ENCODE data around the gene TAAR2. TPM values are rescaled to one million over a fixed set of nuclear protein-coding genes. Genes with fewer than 3 reads are reported as not detected.

The TAAR2 gene
- total RNA-seq (not detected), polyA plus RNA-seq (ENCODE audit: insufficient read length in 2 of 2) (not detected)
- long read RNA-seq, donor 1 = 0 reads
- long read RNA-seq, donor 2 = 0 reads
- long read RNA-seq, donor 3 = 0 reads
- long read RNA-seq, donor 4 = 0 reads

GRCh38 chr6:132624175-132624574, at the start of gene TAAR2:
TAAR2 (minus strand) TSS chr6:132624275; CDS start chr6:132624275, 0 bp downstream.
- Histone ChIP-seq H3K27me3 (ENCODE audit: control insufficient read depth, insufficient read depth, low read length) (no peaks in the 10 kb centered on the region), H3K4me1 (ENCODE audit: control insufficient read depth, insufficient read depth, low read length) (no peaks in the 10 kb centered on the region), H3K27ac (ENCODE audit: low read depth, low read length) (no peak within 1 kb of the TSS), H3K9me3 (ENCODE audit: control insufficient read depth, insufficient read depth, low read length) (peaks cover 2% of the 10 kb centered on the region), H3K4me3 (ENCODE audit: low read depth, low read length) (no peak within 1 kb of the TSS), H3K36me3 (ENCODE audit: control insufficient read depth, insufficient read depth, low read length) (no peaks in the 10 kb centered on the region)
- no peak for DNase-seq (ENCODE audit: low read depth in 4 of 6, low spot score in 6 of 6)
- whole genome bisulfite sequencing (ENCODE audit: insufficient coverage) = 95% methylated on average over 6 of the region's 6 CpGs

- DNase-seq (ENCODE audit: low read depth in 4 of 6, low spot score in 6 of 6) = no peak
- no peak overlapping the region for H3K4me3 ChIP-seq (ENCODE audit: low read depth, low read length)
- H3K4me1 ChIP-seq (ENCODE audit: control insufficient read depth, insufficient read depth, low read length) = no peaks in the 10 kb centered on the region
- no peaks in the 10 kb centered on the region for H3K36me3 ChIP-seq (ENCODE audit: control insufficient read depth, insufficient read depth, low read length)
- no peak overlapping the region for H3K27ac ChIP-seq (ENCODE audit: low read depth, low read length)
- no peaks in the 10 kb centered on the region for H3K9me3 ChIP-seq (ENCODE audit: control insufficient read depth, insufficient read depth, low read length)
- no CpG with 5 or more reads among the region's 10 CpGs for WGBS (ENCODE audit: insufficient coverage)
- no peaks in the 10 kb centered on the region for H3K27me3 ChIP-seq (ENCODE audit: control insufficient read depth, insufficient read depth, low read length)
These were observed 49.5 kb upstream of the TAAR2 start for GRCh38 chr6:132673376-132674094.

GRCh38 chr6:132671295-132671694, 47.2 kb upstream of the TAAR2 start:
- no peak overlapping the region for H3K4me3 ChIP-seq (ENCODE audit: low read depth, low read length)
- no peaks in the 10 kb centered on the region for H3K27me3 ChIP-seq (ENCODE audit: control insufficient read depth, insufficient read depth, low read length)
- DNase-seq (ENCODE audit: low read depth in 4 of 6, low spot score in 6 of 6) = no peak
- H3K4me1 ChIP-seq (ENCODE audit: control insufficient read depth, insufficient read depth, low read length) = no peaks in the 10 kb centered on the region
- H3K9me3 ChIP-seq (ENCODE audit: control insufficient read depth, insufficient read depth, low read length) = no peaks in the 10 kb centered on the region
- whole genome bisulfite sequencing (ENCODE audit: insufficient coverage) = no CpG with 5 or more reads among the region's 1 CpG
- H3K27ac ChIP-seq (ENCODE audit: low read depth, low read length) = no peak overlapping the region
- H3K36me3 ChIP-seq (ENCODE audit: control insufficient read depth, insufficient read depth, low read length) = no peaks in the 10 kb centered on the region

- Histone ChIP-seq H3K9me3 (ENCODE audit: control insufficient read depth, insufficient read depth, low read length) (no peaks in the 10 kb centered on the region), H3K27ac (ENCODE audit: low read depth, low read length) (no peak overlapping the region), H3K4me3 (ENCODE audit: low read depth, low read length) (no peak overlapping the region), H3K27me3 (ENCODE audit: control insufficient read depth, insufficient read depth, low read length) (no peaks in the 10 kb centered on the region), H3K36me3 (ENCODE audit: control insufficient read depth, insufficient read depth, low read length) (no peaks in the 10 kb centered on the region), H3K4me1 (ENCODE audit: control insufficient read depth, insufficient read depth, low read length) (no peaks in the 10 kb centered on the region)
- DNase-seq (ENCODE audit: low read depth in 4 of 6, low spot score in 6 of 6) = peak in 3 of 6 donors; percentile 4 to 59 (median 41)
- WGBS (ENCODE audit: insufficient coverage) = 19% methylated on average over 2 of the region's 4 CpGs
These were observed 45.7 kb upstream of the TAAR2 start for GRCh38 chr6:132669690-132670291.

- no peak overlapping the region for H3K4me3 ChIP-seq (ENCODE audit: low read depth, low read length)
- DNase-seq (ENCODE audit: low read depth in 4 of 6, low spot score in 6 of 6) = no peak
- 90% methylated on average over 3 of the region's 4 CpGs for WGBS (ENCODE audit: insufficient coverage)
- H3K36me3 ChIP-seq (ENCODE audit: control insufficient read depth, insufficient read depth, low read length) = no peaks in the 10 kb centered on the region
- no peak overlapping the region for H3K27ac ChIP-seq (ENCODE audit: low read depth, low read length)
- H3K4me1 ChIP-seq (ENCODE audit: control insufficient read depth, insufficient read depth, low read length) = no peaks in the 10 kb centered on the region
- no peaks in the 10 kb centered on the region for H3K9me3 ChIP-seq (ENCODE audit: control insufficient read depth, insufficient read depth, low read length)
- no peaks in the 10 kb centered on the region for H3K27me3 ChIP-seq (ENCODE audit: control insufficient read depth, insufficient read depth, low read length)
These were observed 42.0 kb upstream of the TAAR2 start for GRCh38 chr6:132666118-132666517.

GRCh38 chr6:132664309-132665034, 40.4 kb upstream of the TAAR2 start:
- H3K4me3 ChIP-seq (ENCODE audit: low read depth, low read length) = no peak overlapping the region
- H3K27ac ChIP-seq (ENCODE audit: low read depth, low read length) = no peak overlapping the region
- no peaks in the 10 kb centered on the region for H3K27me3 ChIP-seq (ENCODE audit: control insufficient read depth, insufficient read depth, low read length)
- 100% methylated on average over 1 of the region's 1 CpG for WGBS (ENCODE audit: insufficient coverage)
- H3K4me1 ChIP-seq (ENCODE audit: control insufficient read depth, insufficient read depth, low read length) = no peaks in the 10 kb centered on the region
- no peaks in the 10 kb centered on the region for H3K9me3 ChIP-seq (ENCODE audit: control insufficient read depth, insufficient read depth, low read length)
- H3K36me3 ChIP-seq (ENCODE audit: control insufficient read depth, insufficient read depth, low read length) = no peaks in the 10 kb centered on the region
- DNase-seq (ENCODE audit: low read depth in 4 of 6, low spot score in 6 of 6) = no peak

- no peak overlapping the region for H3K27ac ChIP-seq (ENCODE audit: low read depth, low read length)
- no peaks in the 10 kb centered on the region for H3K9me3 ChIP-seq (ENCODE audit: control insufficient read depth, insufficient read depth, low read length)
- H3K4me1 ChIP-seq (ENCODE audit: control insufficient read depth, insufficient read depth, low read length) = no peaks in the 10 kb centered on the region
- DNase-seq (ENCODE audit: low read depth in 4 of 6, low spot score in 6 of 6) = no peak
- H3K27me3 ChIP-seq (ENCODE audit: control insufficient read depth, insufficient read depth, low read length) = no peaks in the 10 kb centered on the region
- no peak overlapping the region for H3K4me3 ChIP-seq (ENCODE audit: low read depth, low read length)
- H3K36me3 ChIP-seq (ENCODE audit: control insufficient read depth, insufficient read depth, low read length) = no peaks in the 10 kb centered on the region
- no CpG with 5 or more reads among the region's 1 CpG for WGBS (ENCODE audit: insufficient coverage)
These were observed 39.6 kb upstream of the TAAR2 start for GRCh38 chr6:132663661-132664060.

- no peak overlapping the region for H3K4me3 ChIP-seq (ENCODE audit: low read depth, low read length)
- 100% methylated on average over 1 of the region's 4 CpGs for WGBS (ENCODE audit: insufficient coverage)
These were observed 37.8 kb upstream of the TAAR2 start for GRCh38 chr6:132661906-132662305.

GRCh38 chr6:132659082-132659481, 35.0 kb upstream of the TAAR2 start, which contains the start of gene TAAR1:
TAAR1 (minus strand) TSS chr6:132659182; CDS start chr6:132646003, 13,179 bp downstream.
- H3K4me1 ChIP-seq (ENCODE audit: control insufficient read depth, insufficient read depth, low read length) = no peaks in the 10 kb centered on the region
- no peak within 1 kb of the TSS for H3K4me3 ChIP-seq (ENCODE audit: low read depth, low read length)
- no peak for DNase-seq (ENCODE audit: low read depth in 4 of 6, low spot score in 6 of 6)
- no peaks in the 10 kb centered on the region for H3K27me3 ChIP-seq (ENCODE audit: control insufficient read depth, insufficient read depth, low read length)
- H3K36me3 ChIP-seq (ENCODE audit: control insufficient read depth, insufficient read depth, low read length) = no peaks in the 10 kb centered on the region
- 75% methylated on average over 1 of the region's 3 CpGs for WGBS (ENCODE audit: insufficient coverage)
- H3K9me3 ChIP-seq (ENCODE audit: control insufficient read depth, insufficient read depth, low read length) = no peaks in the 10 kb centered on the region
- H3K27ac ChIP-seq (ENCODE audit: low read depth, low read length) = no peak within 1 kb of the TSS

More at GRCh38 chr6:132661906-132662305, 37.8 kb upstream of the TAAR2 start:
- Histone ChIP-seq H3K27ac (ENCODE audit: low read depth, low read length) (no peak overlapping the region), H3K36me3 (ENCODE audit: control insufficient read depth, insufficient read depth, low read length) (no peaks in the 10 kb centered on the region), H3K27me3 (ENCODE audit: control insufficient read depth, insufficient read depth, low read length) (no peaks in the 10 kb centered on the region), H3K4me1 (ENCODE audit: control insufficient read depth, insufficient read depth, low read length) (no peaks in the 10 kb centered on the region), H3K9me3 (ENCODE audit: control insufficient read depth, insufficient read depth, low read length) (no peaks in the 10 kb centered on the region)
- no peak for DNase-seq (ENCODE audit: low read depth in 4 of 6, low spot score in 6 of 6)
